Ovary (tissue), 3 donors: ENCODE measurements around the gene ROBO2.

Source experiments
- POLR2A ChIP-seq: fragments of 450-650 bp; IDR thresholded peaks from one replicate; pipeline ENCODE4 v1.6.1; 2017; ENCODE audit warnings: antibody characterized with exemption, mild to moderate bottlenecking, moderate library complexity
- TF ChIP-seq, protein P1 (sequence below), 3 donors: fragments of 450-650 bp in 2 of 3; fragments of 200-600 bp in 1 of 3; IDR thresholded peaks; one replicate each; pipeline versions ENCODE4 v1.5.1 to v1.8.0; 2016 to 2022; ENCODE audit warnings: antibody characterized with exemption in 3 of 3, mild to moderate bottlenecking in 1 of 3
- donor health status: DM: no; HTN: no; CAD: no.

DNA sequence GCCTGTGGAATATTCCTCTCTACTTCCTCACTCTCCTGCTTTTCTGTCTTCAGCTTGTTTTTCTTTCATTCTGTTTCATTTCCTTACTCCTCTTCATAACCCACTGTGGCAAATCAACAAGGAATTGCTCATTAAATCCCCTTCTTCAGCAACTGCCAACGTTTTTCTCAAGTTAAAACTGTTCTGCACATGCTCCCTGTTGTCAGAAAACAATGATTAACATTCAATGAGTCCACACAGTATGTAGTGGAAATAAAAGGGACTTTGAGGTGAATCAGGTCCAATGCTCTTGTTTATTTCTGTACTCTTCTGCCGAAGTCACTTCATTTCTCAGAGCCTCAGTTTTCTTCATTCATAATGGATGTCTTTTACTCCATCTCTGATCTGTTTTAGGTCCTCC, 11.9 kb upstream of the ROBO2 start:
- TF ChIP-seq, protein P1, sequence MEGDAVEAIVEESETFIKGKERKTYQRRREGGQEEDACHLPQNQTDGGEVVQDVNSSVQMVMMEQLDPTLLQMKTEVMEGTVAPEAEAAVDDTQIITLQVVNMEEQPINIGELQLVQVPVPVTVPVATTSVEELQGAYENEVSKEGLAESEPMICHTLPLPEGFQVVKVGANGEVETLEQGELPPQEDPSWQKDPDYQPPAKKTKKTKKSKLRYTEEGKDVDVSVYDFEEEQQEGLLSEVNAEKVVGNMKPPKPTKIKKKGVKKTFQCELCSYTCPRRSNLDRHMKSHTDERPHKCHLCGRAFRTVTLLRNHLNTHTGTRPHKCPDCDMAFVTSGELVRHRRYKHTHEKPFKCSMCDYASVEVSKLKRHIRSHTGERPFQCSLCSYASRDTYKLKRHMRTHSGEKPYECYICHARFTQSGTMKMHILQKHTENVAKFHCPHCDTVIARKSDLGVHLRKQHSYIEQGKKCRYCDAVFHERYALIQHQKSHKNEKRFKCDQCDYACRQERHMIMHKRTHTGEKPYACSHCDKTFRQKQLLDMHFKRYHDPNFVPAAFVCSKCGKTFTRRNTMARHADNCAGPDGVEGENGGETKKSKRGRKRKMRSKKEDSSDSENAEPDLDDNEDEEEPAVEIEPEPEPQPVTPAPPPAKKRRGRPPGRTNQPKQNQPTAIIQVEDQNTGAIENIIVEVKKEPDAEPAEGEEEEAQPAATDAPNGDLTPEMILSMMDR (IDR thresholded peaks at IDR 0.05), result no peak
- TF ChIP-seq POLR2A, result no peak
